ENCODE measurements around the gene FMC1. TPM values are rescaled to one million over a fixed set of nuclear protein-coding genes. Genes with fewer than 3 reads are reported as not detected.

The FMC1 gene, protein sequence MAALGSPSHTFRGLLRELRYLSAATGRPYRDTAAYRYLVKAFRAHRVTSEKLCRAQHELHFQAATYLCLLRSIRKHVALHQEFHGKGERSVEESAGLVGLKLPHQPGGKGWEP
- total RNA-seq = 1 to 10 TPM; 6.4 to 6.7 TPM

DNA sequence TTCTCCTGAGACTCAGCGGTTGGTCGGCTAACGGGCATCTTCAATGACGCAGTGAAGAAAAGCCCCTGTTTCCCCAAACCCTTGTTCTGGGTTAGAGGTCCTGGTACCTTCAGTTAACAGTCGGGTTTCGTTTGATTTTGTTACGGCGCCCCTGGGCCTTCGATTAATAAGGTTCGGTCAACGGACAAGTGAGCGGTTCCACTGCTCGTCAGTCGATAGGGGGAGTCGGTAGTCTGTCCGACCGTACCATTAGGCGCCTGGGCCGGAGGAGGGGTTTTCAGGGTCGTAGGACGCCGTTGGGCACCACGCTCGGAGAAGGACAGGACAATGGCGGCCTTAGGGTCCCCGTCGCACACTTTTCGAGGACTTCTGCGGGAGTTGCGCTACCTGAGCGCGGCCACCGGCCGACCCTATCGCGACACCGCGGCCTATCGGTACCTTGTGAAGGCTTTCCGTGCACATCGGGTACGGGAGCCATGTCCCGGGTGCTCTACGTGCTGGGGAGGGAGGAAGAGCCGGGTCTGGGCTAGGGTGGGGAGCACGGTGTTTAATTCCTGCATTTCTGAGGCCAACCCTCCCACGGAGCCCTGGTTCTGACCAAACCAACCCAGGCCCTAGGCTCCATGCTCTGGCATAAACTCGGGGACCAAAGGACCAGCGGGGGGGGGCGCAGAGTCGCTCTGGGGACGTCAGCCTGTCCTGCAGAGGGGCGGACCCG, at the start of gene FMC1:
Gene FMC1 (plus strand): TSS at position 280 of the 718 bp plus-strand sequence. CDS start 48 bp downstream, at position 328.
- Mint-ChIP-seq H3K27ac (peak within 1 kb of the TSS; percentile 97), H3K9me3 (ENCODE audit: insufficient read depth) (peaks cover 10% of the 10 kb centered on the region), H3K36me3 (ENCODE audit: low read depth) (peaks cover 23% of the 10 kb centered on the region), H3K4me1 (ENCODE audit: low read depth) (peaks cover 27% of the 10 kb centered on the region), H3K27me3 (ENCODE audit: low read depth) (peaks cover 3% of the 10 kb centered on the region), H3K4me3 (peak within 1 kb of the TSS; percentile 92)
- CTCF ChIA-PET = no interaction called here
- DNase-seq (peak; percentile 90), ATAC-seq (peak; percentile 69)
- POLR2A ChIA-PET = interaction anchor here (1.9 kb wide), 1 partner anchor 19 kb away, joined by 20 read pairs; the partner anchor contains the start of gene LUC7L2

DNA sequence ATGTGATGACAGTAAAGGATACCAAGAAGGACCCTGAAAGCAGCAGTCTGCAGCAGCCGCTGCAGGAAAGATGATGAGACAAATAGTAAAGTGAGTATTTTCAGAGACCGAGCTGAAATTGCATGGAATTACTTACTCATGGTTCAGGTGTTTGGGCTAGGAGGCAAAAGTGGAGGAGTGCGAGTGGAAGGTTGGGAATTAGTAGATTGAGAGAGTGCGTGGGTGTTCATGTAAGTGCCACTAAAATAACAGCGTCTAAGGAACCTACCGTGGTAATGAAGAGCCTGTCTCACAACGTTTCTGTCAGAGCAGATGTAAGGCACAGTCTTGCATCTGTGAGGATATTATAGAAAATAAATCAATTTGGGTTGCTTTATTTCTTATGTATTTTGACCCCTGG, 48.3 kb upstream of the FMC1 start:
- H3K27ac Mint-ChIP-seq = no peak overlapping the region
- CTCF ChIA-PET = no interaction called here
- ATAC-seq = no peak

DNA sequence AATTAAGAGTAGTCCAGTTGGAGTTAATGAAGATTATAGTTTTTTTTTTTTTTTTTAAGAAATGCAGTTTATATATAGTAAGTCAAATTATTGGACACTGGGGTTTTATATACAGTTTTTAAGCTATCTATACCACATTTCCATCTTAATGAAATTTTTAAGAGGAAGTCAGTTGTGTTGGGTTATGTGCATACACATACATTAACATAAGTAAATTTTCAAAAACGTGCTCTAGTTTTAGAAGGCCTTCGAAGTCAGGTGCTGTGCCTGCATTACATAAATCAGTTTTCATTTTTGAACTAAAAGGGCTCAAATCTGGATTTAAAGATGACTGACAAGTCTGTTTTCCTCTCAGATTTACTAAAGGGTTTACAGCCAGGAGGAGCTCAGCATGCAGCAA, 47.6 kb upstream of the FMC1 start:
- no peak for DNase-seq
- ATAC-seq = no peak
- H3K27me3 Mint-ChIP-seq (ENCODE audit: low read depth) = no peaks in the 10 kb centered on the region
- peaks cover 5% of the 10 kb centered on the region for H3K36me3 Mint-ChIP-seq (ENCODE audit: low read depth)
- H3K4me1 Mint-ChIP-seq (ENCODE audit: low read depth) = no peaks in the 10 kb centered on the region
- POLR2A ChIA-PET = no interaction called here
- no peak overlapping the region for H3K4me3 Mint-ChIP-seq
- no peak overlapping the region for H3K27ac Mint-ChIP-seq
- CTCF ChIA-PET = interaction anchor here (1.1 kb wide), 1 partner anchor 14 kb away, joined by 3 read pairs; no protein-coding TSS in a partner anchor
- H3K9me3 Mint-ChIP-seq (ENCODE audit: insufficient read depth) = no peaks in the 10 kb centered on the region

More for the DNA sequence above, 48.3 kb upstream of the FMC1 start:
- no peak for DNase-seq
- peaks cover 9% of the 10 kb centered on the region for H3K36me3 Mint-ChIP-seq (ENCODE audit: low read depth)
- H3K9me3 Mint-ChIP-seq (ENCODE audit: insufficient read depth) = no peaks in the 10 kb centered on the region
- H3K4me3 Mint-ChIP-seq = no peak overlapping the region
- H3K27me3 Mint-ChIP-seq (ENCODE audit: low read depth) = no peaks in the 10 kb centered on the region
- POLR2A ChIA-PET = no interaction called here
- no peaks in the 10 kb centered on the region for H3K4me1 Mint-ChIP-seq (ENCODE audit: low read depth)

DNA sequence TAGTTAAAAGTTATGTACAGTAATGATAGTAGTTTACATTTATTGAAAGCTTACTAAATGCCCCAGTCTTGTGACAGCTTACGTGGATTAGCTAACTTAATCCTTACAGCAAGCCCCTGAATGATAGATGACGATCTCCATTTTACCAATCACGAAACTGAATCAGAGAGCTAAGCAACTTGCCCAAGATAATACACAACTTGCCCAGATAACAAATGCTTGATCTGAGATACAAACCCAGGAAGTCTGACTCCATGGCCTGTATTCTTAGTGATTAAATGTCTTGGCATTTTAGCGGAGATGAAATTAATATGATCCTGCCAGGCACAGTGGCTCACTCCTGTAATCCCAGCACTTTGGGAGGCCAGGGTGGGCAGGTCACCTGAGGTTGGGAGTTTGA, 46.9 kb upstream of the FMC1 start:
- H3K4me1 Mint-ChIP-seq (ENCODE audit: low read depth) = no peaks in the 10 kb centered on the region
- DNase-seq (no peak), ATAC-seq (no peak)
- no peak overlapping the region for H3K4me3 Mint-ChIP-seq
- H3K36me3 Mint-ChIP-seq (ENCODE audit: low read depth) = peaks cover 5% of the 10 kb centered on the region
- ChIA-PET CTCF (interaction anchor here (1.1 kb wide), 1 partner anchor 14 kb away, joined by 3 read pairs; no protein-coding TSS in a partner anchor), POLR2A (no interaction called here)
- no peaks in the 10 kb centered on the region for H3K27me3 Mint-ChIP-seq (ENCODE audit: low read depth)
- H3K27ac Mint-ChIP-seq = no peak overlapping the region
- no peaks in the 10 kb centered on the region for H3K9me3 Mint-ChIP-seq (ENCODE audit: insufficient read depth)

DNA sequence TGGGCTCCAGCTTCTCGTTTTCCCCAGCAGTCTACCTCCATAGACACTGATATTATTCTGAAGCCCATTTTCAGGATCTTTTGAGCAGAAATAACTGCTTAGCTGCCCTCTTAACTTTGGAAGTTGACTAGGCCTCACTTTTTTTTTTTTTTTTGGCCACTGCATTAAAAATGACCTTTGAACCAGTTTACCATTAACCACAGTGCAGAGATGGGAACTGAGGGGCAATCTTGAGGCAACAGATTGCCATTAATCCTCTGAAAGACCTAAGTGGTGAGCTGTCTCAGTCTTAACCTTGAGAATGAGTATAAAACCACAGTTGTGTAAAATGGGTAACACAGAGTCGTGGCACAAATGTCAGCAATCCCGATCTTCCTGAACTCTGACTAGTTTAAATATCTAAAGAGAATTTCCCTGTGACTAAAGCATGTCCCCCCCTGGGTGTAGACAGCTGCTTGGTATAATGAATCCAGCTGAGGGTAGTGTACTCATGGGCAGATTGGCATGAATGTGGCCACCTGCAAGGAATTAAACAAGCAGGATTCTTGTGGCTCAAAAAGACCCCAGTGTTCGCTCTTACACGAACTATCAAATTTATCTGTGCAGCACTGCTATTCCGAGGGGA, 46.1 kb upstream of the FMC1 start:
- no peak overlapping the region for H3K4me3 Mint-ChIP-seq
- no peak overlapping the region for H3K27ac Mint-ChIP-seq
- H3K27me3 Mint-ChIP-seq (ENCODE audit: low read depth) = no peaks in the 10 kb centered on the region
- no peaks in the 10 kb centered on the region for H3K4me1 Mint-ChIP-seq (ENCODE audit: low read depth)
- ATAC-seq = no peak
- H3K9me3 Mint-ChIP-seq (ENCODE audit: insufficient read depth) = no peaks in the 10 kb centered on the region
- CTCF ChIA-PET = interaction anchor here (1.1 kb wide), 1 partner anchor 15 kb away, joined by 3 read pairs; no protein-coding TSS in a partner anchor
- no peak for DNase-seq
- POLR2A ChIA-PET = no interaction called here
- peaks cover 5% of the 10 kb centered on the region for H3K36me3 Mint-ChIP-seq (ENCODE audit: low read depth)

DNA sequence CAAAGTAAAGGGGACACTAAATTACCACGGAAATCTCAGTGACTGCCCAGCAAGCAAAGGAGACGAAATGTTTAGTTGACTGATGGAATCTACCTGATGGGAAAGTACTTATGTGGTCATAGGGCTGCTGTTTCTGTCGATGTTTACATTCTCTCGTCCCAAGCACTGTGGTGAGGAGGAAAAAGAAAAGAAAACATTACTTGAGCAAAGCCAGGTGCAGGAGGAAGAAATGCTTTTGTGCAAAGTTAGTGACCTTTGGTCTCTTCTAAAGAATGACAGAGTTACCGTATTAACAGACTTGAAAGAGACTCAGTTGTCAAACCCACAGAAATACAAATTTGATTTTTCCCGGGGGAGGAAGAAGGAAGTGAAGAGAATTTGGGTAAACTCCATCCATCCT, 43.3 kb upstream of the FMC1 start:
- CTCF ChIA-PET = no interaction called here

DNA sequence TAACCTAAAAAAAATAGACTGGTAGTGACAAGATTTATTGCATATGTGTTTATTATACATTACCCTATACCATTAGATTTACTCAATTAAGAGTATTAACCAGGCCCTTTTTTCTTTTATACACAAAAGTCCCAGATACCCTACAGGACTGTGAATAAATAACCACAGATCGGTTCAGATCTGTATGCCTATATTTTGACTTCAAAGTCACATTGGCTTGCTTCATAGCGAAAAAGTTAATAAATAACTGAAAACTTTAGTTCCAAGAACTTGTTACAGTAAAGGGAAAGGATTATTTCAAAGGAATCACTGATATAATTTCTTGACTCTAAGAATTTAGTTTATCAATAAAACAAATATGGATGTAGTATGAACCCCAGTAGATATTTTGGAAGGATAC, 41.8 kb upstream of the FMC1 start:
- ATAC-seq (no peak), DNase-seq (no peak)
- Mint-ChIP-seq H3K4me1 (ENCODE audit: low read depth) (no peaks in the 10 kb centered on the region), H3K27me3 (ENCODE audit: low read depth) (no peaks in the 10 kb centered on the region), H3K36me3 (ENCODE audit: low read depth) (peaks cover 5% of the 10 kb centered on the region), H3K27ac (no peak overlapping the region), H3K4me3 (no peak overlapping the region), H3K9me3 (ENCODE audit: insufficient read depth) (no peaks in the 10 kb centered on the region)
- CTCF ChIA-PET = interaction anchor here (0.9 to 1.1 kb wide), 2 partner anchors 19 to 41 kb away, joined by 3 read pairs; no protein-coding TSS in a partner anchor
- POLR2A ChIA-PET = no interaction called here

More for the DNA sequence above, 43.3 kb upstream of the FMC1 start:
- POLR2A ChIA-PET = no interaction called here
- DNase-seq (no peak), ATAC-seq (no peak)
- no peak overlapping the region for H3K27ac Mint-ChIP-seq
- H3K36me3 Mint-ChIP-seq (ENCODE audit: low read depth) = peaks cover 5% of the 10 kb centered on the region
- no peaks in the 10 kb centered on the region for H3K9me3 Mint-ChIP-seq (ENCODE audit: insufficient read depth)
- H3K4me3 Mint-ChIP-seq = no peak overlapping the region
- no peaks in the 10 kb centered on the region for H3K27me3 Mint-ChIP-seq (ENCODE audit: low read depth)
- no peaks in the 10 kb centered on the region for H3K4me1 Mint-ChIP-seq (ENCODE audit: low read depth)

DNA sequence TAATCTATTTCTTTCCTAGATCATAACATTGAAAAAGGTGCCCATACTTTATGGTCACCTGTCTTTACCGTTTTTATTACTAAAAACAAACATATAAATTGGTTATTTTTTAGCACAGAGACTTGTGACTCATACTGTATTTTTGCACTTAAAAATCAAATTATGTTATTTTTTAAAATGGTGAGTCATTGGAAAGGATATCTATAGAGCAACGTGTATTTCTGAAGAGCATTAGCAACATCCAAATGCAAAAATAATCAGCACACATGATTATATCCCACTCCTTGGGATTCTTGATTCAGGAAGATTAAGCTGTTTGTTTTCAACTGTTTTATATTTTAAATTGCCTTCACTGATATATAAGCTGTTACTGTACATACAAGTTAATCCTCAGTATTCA, 40.7 kb upstream of the FMC1 start:
- Mint-ChIP-seq H3K27ac (no peak overlapping the region), H3K4me1 (ENCODE audit: low read depth) (no peaks in the 10 kb centered on the region), H3K4me3 (no peak overlapping the region), H3K36me3 (ENCODE audit: low read depth) (peaks cover 3% of the 10 kb centered on the region), H3K27me3 (ENCODE audit: low read depth) (no peaks in the 10 kb centered on the region), H3K9me3 (ENCODE audit: insufficient read depth) (no peaks in the 10 kb centered on the region)
- DNase-seq (no peak), ATAC-seq (no peak)
- ChIA-PET POLR2A (no interaction called here), CTCF (interaction anchor here (0.7 to 1.2 kb wide), 2 partner anchors 12 to 203 kb away, joined by 3 read pairs; no protein-coding TSS in a partner anchor)

DNA sequence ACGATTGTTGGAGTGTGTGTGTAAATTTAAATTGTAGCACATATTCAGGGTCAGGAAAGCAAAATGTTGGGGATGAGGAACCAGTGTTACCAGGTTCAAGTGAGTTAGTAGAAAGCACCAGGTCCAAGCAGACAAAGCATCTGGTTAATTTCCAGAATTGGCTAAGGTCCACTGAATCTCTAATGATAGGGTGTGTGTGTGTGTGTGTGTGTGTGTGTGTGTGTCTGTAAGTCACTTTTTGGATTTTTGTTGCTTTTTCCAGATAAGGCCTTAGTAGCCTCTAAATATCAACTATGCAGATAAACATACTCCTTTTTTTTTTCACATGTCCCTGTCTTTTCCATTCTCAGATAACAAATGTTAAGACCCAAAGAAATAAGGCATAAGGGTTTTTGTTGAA, 36.6 kb upstream of the FMC1 start:
- ATAC-seq = no peak
- H3K4me3 Mint-ChIP-seq = no peak overlapping the region
- H3K36me3 Mint-ChIP-seq (ENCODE audit: low read depth) = peaks cover 4% of the 10 kb centered on the region
- no peak overlapping the region for H3K27ac Mint-ChIP-seq
- no peaks in the 10 kb centered on the region for H3K27me3 Mint-ChIP-seq (ENCODE audit: low read depth)
- DNase-seq = no peak
- POLR2A ChIA-PET = no interaction called here
- H3K4me1 Mint-ChIP-seq (ENCODE audit: low read depth) = no peaks in the 10 kb centered on the region
- CTCF ChIA-PET = no interaction called here
- H3K9me3 Mint-ChIP-seq (ENCODE audit: insufficient read depth) = no peaks in the 10 kb centered on the region

DNA sequence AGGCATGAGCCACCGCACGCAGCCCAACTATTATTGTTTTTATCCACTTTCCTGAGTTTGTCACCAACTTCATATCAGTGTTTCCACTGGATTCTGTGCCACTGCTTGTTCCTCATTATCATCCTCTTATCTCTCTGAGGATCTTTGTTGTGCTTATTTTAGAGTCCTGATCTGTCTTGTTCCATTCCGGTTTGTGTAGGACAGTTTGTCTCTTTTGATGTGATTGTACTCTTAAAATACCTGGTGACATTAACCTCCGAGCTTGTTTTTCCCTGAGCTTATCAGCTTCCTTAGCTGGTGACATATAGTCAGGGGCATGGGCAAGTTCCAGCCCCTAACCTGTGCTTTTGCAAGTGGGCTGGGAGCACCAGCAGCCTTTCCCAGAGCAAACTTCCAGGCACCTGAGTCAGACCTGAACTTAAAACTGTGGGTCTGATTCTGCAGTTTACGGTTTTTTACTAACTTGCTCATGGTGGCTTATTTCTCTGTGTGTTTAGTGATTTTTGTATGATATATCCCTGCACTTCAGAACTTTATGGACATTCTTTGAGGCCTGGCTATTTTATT, 23.1 kb upstream of the FMC1 start:
- H3K4me3 Mint-ChIP-seq = no peak overlapping the region
- CTCF ChIA-PET = interaction anchor here (1.1 kb wide), 1 partner anchor 19 kb away, joined by 3 read pairs; no protein-coding TSS in a partner anchor
- no peaks in the 10 kb centered on the region for H3K9me3 Mint-ChIP-seq (ENCODE audit: insufficient read depth)
- no peaks in the 10 kb centered on the region for H3K4me1 Mint-ChIP-seq (ENCODE audit: low read depth)
- ATAC-seq = no peak
- no peak for DNase-seq
- POLR2A ChIA-PET = no interaction called here
- H3K27me3 Mint-ChIP-seq (ENCODE audit: low read depth) = peaks cover 2% of the 10 kb centered on the region
- no peak overlapping the region for H3K27ac Mint-ChIP-seq
- no peaks in the 10 kb centered on the region for H3K36me3 Mint-ChIP-seq (ENCODE audit: low read depth)

DNA sequence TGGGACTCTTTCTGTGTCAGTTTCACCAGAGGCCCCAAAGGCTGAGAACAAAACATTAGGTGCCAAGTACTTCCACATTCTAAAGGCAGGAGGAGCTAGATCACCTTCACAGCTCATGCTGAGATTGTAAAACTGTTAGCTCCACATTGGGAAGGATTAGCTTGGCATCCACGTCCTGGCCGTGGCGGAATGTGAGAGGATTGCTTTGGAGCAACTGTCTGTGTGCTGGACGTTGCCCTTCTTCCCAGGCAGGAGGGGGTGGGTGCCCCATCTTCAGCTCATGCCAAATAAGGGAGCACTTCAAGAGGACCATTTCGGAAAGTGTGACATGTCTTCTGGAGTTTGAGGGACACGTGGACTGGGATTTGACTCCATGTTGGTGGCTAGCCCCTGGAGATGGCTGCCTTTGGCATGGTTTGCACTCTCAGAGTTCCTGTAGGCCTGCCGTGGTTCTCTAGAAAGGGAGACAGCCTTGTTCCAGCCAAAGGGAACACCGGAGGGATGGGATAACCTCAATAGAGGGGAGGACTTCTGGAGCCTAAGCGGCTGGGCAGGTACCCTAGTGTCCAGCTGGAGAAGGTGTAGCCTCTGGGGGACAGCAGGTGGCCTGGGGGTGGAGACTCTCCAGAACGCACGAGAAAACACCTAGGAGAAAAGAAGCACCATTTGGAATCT, 19.9 kb upstream of the FMC1 start:
- no peak for ATAC-seq
- ChIA-PET POLR2A (no interaction called here), CTCF (interaction anchor here (1.0 to 1.5 kb wide), 4 partner anchors 12 to 91 kb away, joined by 3 to 4 read pairs (median 4); no protein-coding TSS in a partner anchor)
- no peak overlapping the region for H3K4me3 Mint-ChIP-seq
- peaks cover under 1% of the 10 kb centered on the region for H3K27me3 Mint-ChIP-seq (ENCODE audit: low read depth)
- no peak overlapping the region for H3K27ac Mint-ChIP-seq
- no peaks in the 10 kb centered on the region for H3K4me1 Mint-ChIP-seq (ENCODE audit: low read depth)
- H3K36me3 Mint-ChIP-seq (ENCODE audit: low read depth) = no peaks in the 10 kb centered on the region
- DNase-seq = no peak
- H3K9me3 Mint-ChIP-seq (ENCODE audit: insufficient read depth) = no peaks in the 10 kb centered on the region
